ENCODE measurements around the gene LRBA.

Gene LRBA

DNA sequence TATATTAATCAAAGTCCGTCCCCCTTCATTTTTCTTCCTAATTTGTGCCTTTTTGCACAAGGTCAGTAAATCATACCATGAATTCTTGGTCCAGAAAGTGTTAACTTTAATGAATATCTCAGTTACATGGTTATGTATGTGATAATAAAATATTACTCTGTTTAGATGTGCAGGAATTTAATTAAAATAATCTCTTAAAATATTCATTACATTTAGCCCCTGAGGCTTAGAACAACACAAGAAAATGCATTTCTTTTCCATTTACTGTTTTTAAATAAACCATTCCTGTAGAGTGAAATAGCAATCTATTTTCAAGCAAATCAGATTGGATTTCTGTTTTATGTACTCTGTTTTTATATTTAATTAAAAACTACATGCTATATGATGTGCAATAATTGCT is 415.5 kb downstream of the LRBA start:
- Mint-ChIP-seq H3K27ac (no peak overlapping the region), H3K36me3 (peaks cover 19% of the 10 kb centered on the region), H3K9me3 (no peaks in the 10 kb centered on the region), H3K4me3 (no peak overlapping the region), H3K4me1 (no peaks in the 10 kb centered on the region)
- ATAC-seq (no peak), DNase-seq (ENCODE audit: low spot score in 2 of 2) (no peak)

DNA sequence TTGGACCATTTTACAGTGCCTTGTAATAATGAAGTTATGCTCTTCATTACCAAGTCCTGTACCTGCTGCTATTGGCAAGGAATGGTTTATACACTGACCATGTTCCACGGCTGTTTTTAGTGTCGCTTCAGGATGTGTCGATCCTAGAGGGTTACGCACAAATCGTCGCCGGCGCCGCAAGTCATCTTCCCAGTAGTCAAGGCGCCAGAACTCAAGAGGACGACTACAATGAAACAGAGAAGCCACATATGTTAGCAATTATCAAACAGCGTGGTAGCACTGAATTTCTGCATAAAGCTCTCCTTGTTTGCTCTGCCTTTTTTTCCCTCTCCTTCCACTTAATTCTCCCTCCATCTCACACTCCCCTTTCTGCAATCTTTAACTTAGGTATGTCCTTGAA is 416.2 kb downstream of the LRBA start:
- Mint-ChIP-seq H3K4me3 (no peak overlapping the region), H3K27ac (no peak overlapping the region), H3K4me1 (no peaks in the 10 kb centered on the region), H3K9me3 (no peaks in the 10 kb centered on the region), H3K36me3 (peaks cover 19% of the 10 kb centered on the region)
- DNase-seq (ENCODE audit: low spot score in 2 of 2) (no peak), ATAC-seq (no peak)

DNA sequence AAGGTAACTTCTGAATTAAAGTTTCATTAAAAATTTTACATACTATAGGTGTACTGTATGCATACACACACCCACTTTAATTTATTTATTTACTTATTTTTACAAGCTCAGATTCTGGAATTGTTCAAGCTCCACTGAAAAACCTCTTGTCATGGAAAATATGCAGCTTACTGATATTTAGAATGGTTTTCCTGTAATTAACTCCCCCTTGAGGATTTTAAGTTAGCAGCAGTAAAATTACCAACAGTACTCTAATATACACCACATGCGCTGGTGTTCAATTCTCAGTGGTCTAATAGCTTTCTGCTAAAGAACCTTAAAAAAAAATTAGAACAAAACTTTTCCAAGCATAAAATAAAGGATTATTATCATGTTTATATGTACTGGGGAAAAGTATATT is 421.1 kb downstream of the LRBA start:
- no peaks in the 10 kb centered on the region for H3K4me1 Mint-ChIP-seq
- H3K36me3 Mint-ChIP-seq, result peaks cover 32% of the 10 kb centered on the region
- no peak overlapping the region for H3K27ac Mint-ChIP-seq
- no peak overlapping the region for H3K4me3 Mint-ChIP-seq
- DNase-seq (ENCODE audit: low spot score in 2 of 2) (no peak), ATAC-seq (no peak)
- H3K9me3 Mint-ChIP-seq, result no peaks in the 10 kb centered on the region

DNA sequence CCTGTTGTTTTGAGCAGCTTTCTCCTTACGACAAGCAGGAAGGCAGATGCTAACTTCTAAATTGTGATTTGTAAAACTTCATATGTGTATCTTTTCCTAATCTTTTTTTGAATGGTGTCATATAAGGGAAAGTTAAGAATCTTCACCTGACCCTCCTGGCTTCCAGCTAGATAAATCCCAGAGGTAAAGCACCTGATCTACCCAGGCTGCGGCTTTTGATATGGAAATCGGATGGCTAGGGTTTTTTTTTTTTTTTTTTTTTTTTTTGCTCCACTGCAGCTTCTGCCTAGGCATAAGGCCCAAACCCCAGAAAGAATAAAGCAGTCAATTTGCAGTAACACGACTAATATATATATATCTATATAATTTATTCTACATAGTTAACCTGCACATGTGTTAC is 423.2 kb downstream of the LRBA start:
- DNase-seq (ENCODE audit: low spot score in 2 of 2) (no peak), ATAC-seq (no peak)
- Mint-ChIP-seq H3K4me1 (no peaks in the 10 kb centered on the region), H3K4me3 (no peak overlapping the region), H3K9me3 (no peaks in the 10 kb centered on the region), H3K36me3 (peaks cover 24% of the 10 kb centered on the region), H3K27ac (no peak overlapping the region)

DNA sequence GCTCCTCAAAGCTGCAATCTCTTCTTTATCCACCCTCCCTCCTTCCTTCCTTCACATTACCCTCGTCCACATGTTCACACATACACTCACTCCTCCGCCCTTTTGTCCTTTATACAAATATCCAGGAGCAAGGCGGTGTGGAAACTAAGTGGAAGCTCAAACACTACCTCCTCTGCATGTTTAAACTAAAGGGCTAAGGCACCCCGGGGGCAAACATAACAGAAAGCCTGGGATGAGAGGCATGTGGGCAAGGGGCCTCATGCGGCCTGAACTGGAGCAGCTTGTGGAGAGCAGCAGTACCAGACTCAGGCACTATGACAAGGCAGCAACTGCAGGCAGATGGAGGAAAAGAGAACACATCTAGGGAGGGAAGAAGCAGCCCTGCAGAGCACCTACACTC is 423.7 kb downstream of the LRBA start:
- Mint-ChIP-seq H3K9me3 (no peaks in the 10 kb centered on the region), H3K4me3 (no peak overlapping the region), H3K36me3 (peaks cover 24% of the 10 kb centered on the region), H3K27ac (no peak overlapping the region), H3K4me1 (no peaks in the 10 kb centered on the region)
- no peak for DNase-seq (ENCODE audit: low spot score in 2 of 2)
- no peak for ATAC-seq

DNA sequence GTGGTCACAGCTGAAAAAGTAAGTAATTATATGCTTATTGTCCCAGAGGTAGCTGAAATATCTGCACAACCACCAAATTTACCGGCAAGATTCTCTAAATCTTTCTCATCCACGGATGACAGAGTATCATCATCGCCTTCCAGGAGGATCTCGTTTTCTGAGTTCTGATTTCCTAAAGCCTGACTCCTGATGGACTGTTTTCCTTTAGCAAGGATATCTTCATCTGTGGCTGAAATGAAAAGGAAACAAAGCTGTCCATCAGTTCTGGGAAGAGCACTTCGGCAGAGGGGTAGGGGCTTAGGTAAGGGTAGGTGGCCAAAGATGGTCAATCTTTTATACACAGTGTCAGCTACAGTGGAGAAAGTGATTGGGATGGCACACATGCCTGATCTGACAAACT is 424.5 kb downstream of the LRBA start:
- ATAC-seq (no peak), DNase-seq (ENCODE audit: low spot score in 2 of 2) (no peak)
- H3K4me3 Mint-ChIP-seq, result no peak overlapping the region
- H3K9me3 Mint-ChIP-seq, result no peaks in the 10 kb centered on the region
- peaks cover 31% of the 10 kb centered on the region for H3K36me3 Mint-ChIP-seq
- no peak overlapping the region for H3K27ac Mint-ChIP-seq
- H3K4me1 Mint-ChIP-seq, result no peaks in the 10 kb centered on the region

DNA sequence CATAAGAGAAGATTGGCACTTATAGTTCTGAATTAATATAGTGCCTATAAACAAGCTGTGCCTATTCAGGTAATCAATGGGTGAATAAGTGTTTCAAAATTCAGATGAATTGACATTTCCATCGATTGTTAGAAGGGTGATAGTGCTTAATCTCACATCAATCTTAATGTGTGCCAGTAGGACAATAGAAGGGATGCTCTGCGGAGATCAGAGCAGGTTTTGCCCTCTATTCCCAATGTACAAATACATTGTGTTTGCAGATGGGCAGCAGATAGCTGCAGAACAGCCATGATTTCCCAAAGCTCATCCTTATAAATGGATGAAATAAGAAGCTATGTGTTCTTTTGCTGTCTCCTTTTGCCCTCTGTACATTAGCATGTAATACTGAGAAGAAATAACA is 425.9 kb downstream of the LRBA start:
- ATAC-seq, result no peak
- H3K4me3 Mint-ChIP-seq, result no peak overlapping the region
- no peak overlapping the region for H3K27ac Mint-ChIP-seq
- no peak for DNase-seq (ENCODE audit: low spot score in 2 of 2)
- no peaks in the 10 kb centered on the region for H3K4me1 Mint-ChIP-seq
- no peaks in the 10 kb centered on the region for H3K9me3 Mint-ChIP-seq
- peaks cover 38% of the 10 kb centered on the region for H3K36me3 Mint-ChIP-seq

DNA sequence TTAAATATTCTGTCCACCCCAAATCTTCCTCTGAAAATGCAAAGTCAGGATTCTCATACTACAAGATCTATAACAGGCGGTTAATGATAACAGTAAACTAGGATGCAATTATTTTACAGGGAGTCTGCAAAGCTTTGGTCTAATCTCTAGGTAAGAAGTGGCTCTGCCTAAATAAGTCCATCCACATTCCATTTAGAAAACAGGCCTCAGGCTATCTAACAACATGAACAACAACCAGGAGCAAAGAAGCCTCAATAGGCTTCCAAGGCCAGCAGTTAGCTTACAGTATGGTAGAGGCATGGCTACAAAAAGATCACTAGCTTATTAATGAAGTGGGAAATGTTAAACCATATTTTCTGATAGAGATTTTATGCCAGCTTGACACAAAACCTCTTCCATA is 426.8 kb downstream of the LRBA start:
- Mint-ChIP-seq H3K27ac (no peak overlapping the region), H3K36me3 (peaks cover 46% of the 10 kb centered on the region), H3K9me3 (no peaks in the 10 kb centered on the region), H3K4me1 (no peaks in the 10 kb centered on the region), H3K4me3 (no peak overlapping the region)
- DNase-seq (ENCODE audit: low spot score in 2 of 2) (no peak), ATAC-seq (no peak)

DNA sequence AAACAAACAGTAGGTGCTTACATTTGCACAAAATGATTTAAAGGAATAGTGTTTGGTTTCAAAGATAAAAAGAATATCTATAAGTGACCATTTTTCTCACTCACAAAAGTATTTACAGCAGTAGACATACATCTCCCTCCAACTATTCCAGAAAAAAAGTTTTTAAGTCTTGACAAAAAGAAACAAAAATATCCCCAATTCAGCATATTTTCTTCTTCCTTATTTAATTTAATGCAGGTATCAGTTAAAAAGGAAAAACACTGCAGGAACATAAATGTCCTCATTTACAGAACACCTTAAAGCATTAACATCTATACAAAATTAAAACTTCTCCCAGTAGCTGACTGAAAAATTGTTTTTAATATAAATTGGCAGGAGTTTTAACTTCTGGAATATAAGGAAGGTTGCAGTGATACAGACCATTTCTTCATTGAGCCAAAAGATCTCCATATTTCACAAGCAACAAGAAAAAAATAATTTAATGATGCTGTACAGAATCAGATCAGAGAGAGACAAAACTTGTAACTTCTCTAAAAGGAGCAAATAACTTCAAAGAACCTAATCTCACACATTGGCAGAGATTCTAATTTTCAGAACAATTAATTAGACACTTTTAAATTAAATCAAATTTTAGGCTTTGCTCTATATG is 428.8 kb downstream of the LRBA start:
- DNase-seq (ENCODE audit: low spot score in 2 of 2) (no peak), ATAC-seq (no peak)
- Mint-ChIP-seq H3K4me3 (no peak overlapping the region), H3K27ac (peak overlapping the region; percentile 56), H3K4me1 (no peaks in the 10 kb centered on the region), H3K9me3 (no peaks in the 10 kb centered on the region), H3K36me3 (peaks cover 59% of the 10 kb centered on the region)

DNA sequence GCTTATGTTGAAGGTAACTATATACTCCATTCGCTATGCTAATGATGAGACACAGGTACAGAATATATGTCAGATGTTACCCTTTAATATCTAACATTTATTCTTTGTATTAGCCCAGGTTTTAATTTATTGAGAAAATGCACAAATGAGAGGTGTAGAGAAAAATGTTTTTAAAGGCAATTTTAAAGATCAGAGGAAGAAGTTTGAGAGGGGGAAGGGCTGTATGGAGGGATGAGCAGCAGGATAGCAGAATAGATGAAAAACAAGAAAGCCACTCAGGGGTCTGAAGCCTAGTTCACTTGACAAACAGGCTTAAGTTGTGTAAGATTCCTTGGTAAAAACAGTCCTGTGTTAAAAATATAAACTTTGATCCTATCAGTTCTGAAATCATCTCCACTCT is 429.5 kb downstream of the LRBA start:
- Mint-ChIP-seq H3K27ac (peak overlapping the region; percentile 56), H3K9me3 (no peaks in the 10 kb centered on the region), H3K4me3 (no peak overlapping the region), H3K36me3 (peaks cover 56% of the 10 kb centered on the region), H3K4me1 (no peaks in the 10 kb centered on the region)
- DNase-seq (ENCODE audit: low spot score in 2 of 2), result no peak
- ATAC-seq, result no peak

DNA sequence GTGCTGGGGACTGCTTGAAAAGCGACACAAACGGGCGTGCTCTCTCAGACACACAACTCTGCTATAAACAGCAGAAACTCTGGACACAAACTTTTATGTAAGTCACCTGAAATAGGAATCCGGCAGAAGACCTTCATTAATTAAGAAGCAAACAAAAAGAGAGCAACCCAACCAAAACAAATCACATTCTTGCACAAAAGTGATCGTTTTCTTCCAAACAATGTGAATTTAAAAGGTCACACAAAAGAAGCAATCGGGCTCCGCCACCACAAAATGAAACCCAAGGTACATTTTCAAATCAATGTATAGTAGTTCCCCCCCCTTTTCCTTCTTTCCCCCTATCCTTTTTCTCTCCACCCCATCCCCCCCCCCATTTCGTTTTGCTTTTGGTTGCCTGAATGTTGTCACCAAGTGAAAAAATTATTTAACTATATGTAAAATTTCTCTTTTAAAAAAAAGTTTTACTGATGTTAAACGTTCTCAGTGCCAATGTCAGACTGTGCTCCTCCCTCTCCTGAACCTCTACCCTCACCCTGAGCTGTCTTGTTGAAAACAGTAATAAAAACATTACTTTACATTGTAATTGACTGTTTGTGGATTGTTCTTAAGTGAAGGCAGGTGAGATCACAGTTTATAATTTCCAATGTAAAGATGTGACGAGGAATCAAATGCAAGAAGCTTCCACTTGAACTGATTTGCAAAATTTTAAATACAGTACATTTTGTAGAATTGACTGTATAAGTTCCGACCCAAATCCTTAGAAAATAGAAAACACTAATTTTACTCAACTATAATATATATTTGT is 430.8 kb downstream of the LRBA start:
- Mint-ChIP-seq H3K4me3 (no peak overlapping the region), H3K4me1 (no peaks in the 10 kb centered on the region), H3K9me3 (no peaks in the 10 kb centered on the region), H3K36me3 (peaks cover 50% of the 10 kb centered on the region), H3K27ac (no peak overlapping the region)
- DNase-seq (ENCODE audit: low spot score in 2 of 2) (no peak), ATAC-seq (no peak)

DNA sequence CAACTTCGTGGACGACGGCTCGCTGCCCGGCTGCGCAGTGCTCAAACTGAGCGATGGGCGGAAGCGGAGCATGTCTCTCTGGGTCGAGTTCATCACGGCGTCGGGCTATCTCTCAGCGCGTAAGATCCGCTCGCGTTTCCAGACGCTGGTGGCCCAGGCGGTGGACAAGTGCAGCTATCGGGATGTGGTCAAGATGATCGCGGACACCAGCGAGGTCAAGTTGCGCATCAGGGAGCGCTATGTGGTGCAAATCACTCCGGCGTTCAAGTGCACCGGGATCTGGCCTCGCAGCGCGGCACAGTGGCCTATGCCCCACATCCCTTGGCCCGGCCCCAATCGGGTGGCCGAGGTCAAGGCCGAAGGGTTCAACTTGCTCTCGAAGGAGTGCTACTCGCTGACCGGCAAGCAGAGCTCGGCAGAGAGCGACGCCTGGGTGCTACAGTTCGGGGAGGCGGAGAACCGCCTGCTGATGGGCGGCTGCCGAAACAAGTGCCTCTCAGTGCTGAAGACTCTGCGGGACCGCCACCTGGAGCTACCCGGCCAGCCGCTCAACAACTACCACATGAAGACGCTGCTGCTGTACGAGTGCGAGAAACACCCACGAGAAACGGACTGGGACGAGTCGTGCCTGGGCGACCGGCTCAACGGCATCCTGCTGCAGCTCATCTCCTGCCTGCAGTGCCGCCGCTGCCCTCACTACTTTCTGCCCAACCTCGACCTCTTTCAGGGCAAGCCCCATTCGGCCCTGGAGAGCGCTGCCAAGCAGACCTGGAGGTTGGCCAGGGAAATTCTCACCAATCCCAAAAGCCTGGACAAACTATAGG is 431.6 kb downstream of the LRBA start:
- Mint-ChIP-seq H3K27ac (no peak overlapping the region), H3K9me3 (no peaks in the 10 kb centered on the region), H3K4me3 (no peak overlapping the region), H3K36me3 (peaks cover 52% of the 10 kb centered on the region), H3K4me1 (no peaks in the 10 kb centered on the region)
- no peak for ATAC-seq
- no peak for DNase-seq (ENCODE audit: low spot score in 2 of 2)

DNA sequence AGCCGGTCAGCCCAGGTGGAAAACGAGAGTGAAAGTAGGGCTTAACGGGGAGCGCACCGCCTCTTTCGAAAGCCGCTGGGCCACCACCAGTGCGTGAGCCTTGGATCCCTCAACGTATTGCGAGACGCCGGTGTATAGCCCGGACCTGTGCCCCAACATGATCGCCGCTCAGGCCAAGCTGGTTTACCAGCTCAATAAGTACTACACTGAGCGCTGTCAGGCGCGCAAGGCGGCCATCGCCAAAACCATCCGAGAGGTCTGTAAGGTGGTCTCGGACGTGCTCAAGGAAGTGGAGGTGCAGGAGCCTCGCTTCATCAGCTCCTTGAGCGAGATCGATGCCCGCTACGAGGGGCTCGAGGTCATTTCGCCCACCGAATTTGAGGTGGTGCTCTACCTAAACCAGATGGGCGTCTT is 432.2 kb downstream of the LRBA start:
- H3K4me3 Mint-ChIP-seq, result no peak overlapping the region
- H3K36me3 Mint-ChIP-seq, result peaks cover 47% of the 10 kb centered on the region
- no peak for ATAC-seq
- no peak overlapping the region for H3K27ac Mint-ChIP-seq
- no peaks in the 10 kb centered on the region for H3K9me3 Mint-ChIP-seq
- H3K4me1 Mint-ChIP-seq, result no peaks in the 10 kb centered on the region
- DNase-seq (ENCODE audit: low spot score in 2 of 2), result no peak

DNA sequence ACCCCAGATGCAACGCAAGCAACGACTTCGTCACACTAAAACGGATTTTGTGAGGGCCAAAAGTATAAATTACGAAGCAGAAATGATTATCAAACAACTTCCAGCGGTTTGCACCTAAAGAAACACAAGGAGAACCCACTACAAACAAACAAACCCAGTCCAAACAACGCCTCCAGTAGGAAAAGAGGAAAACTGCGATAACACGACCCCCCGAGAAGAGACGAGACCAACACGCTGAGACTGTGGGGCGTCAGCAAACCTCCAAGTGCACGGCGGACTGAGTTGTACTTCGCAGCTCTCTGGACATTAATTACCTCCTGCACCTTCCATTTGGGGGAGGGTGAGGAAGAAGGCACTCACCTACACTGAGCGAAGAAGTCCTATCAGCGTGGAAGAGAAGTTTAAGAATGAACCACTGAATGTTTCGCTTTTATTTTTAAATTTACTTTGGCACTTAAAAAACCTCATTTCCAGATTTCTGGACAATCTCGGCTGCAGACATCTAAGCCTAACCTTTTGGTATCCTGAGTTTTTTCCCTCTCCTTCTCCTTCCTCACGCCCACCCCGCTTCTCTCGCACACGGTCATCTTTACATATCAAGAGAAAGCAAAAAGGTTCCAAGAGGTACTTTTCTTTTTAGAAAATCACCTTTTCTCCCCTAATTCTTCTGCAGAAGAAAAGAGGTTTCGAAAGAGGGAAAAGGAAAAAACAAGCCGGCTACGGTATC is 432.8 kb downstream of the LRBA start, which contains the start of gene MAB21L2:
TSS of gene MAB21L2 (plus strand) at position 6 of the 727 bp plus-strand sequence. CDS start 879 bp downstream, outside the sequence.
- DNase-seq (ENCODE audit: low spot score in 2 of 2) (no peak), ATAC-seq (no peak)
- no peak within 1 kb of the TSS for H3K4me3 Mint-ChIP-seq
- no peak within 1 kb of the TSS for H3K27ac Mint-ChIP-seq
- no peaks in the 10 kb centered on the region for H3K4me1 Mint-ChIP-seq
- H3K9me3 Mint-ChIP-seq, result no peaks in the 10 kb centered on the region
- H3K36me3 Mint-ChIP-seq, result peaks cover 47% of the 10 kb centered on the region

DNA sequence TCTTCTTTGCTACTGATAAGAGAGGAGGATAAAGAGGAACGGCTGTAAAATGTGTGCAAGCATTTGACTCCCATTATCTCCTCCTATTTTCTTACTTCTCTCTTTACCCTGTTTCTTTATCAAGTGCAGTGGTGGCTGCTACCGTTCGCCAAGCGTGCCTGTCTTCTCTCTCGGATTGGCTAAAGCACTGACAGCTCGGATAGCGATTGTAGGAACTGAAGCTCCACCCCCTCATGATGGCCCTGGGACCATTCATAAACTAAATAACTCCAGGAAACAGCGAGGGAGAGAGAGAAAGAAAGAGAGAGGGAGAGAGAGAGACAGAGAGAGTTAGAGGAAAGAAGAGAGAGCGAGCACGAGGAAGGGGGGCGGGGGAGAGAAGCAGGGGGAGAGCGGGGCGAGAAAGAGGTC is 433.4 kb downstream of the LRBA start:
- H3K36me3 Mint-ChIP-seq, result peaks cover 47% of the 10 kb centered on the region
- H3K4me1 Mint-ChIP-seq, result no peaks in the 10 kb centered on the region
- ATAC-seq (no peak), DNase-seq (ENCODE audit: low spot score in 2 of 2) (no peak)
- H3K27ac Mint-ChIP-seq, result no peak overlapping the region
- H3K4me3 Mint-ChIP-seq, result no peak overlapping the region
- no peaks in the 10 kb centered on the region for H3K9me3 Mint-ChIP-seq

All from stimulated activated effector memory CD8-positive, alpha-beta T cell treated with anti-CD3 and anti-CD28 coated beads, Interleukin-12 subunit alpha, Interleukin-12 subunit beta, amount 100 ng/mL, for 72 hours (primary cell).